KG1 (cell line): ENCODE results near the gene ZBTB18.
"Not testable (repeated sequence)": the region's sequence is repeated elsewhere in the genome, so short reads cannot be mapped to it uniquely, and the experiment has no call there.

Experiments
- DNase-seq: peaks from one replicate; lab custom pipeline; 2025; lab: John Stamatoyannopoulos, UW

The ZBTB18 gene

DNA sequence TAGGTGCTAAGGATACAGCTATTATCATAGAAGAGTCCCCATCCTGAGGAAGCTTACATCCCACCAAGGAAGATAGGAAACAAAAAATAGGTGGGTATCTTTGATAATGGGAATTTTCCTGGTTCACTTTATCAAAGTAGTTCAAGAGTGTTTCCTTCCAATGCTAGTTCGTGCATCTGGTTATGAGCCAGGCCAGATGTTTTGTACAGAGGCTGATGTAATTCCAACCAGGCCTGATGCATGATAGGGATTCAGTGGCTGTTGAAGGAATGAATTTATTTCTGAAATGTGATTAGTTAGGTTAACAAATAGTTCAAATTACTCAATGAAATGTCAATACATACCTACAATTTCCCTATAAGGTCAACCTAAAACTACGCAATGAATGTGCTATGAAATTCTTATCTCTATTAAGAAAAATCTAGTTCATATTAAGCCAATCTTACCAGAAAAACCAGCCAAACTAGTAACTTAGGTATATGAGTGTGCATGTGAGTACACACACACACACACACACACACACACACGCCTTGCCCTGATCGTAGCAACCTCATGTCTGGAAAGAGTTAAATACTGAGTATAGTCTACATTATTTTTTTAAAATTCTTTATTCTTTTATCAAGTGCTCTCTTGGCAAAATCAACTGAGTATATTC, 9.5 kb upstream of the ZBTB18 start:
- DNase-seq, result no peak

DNA sequence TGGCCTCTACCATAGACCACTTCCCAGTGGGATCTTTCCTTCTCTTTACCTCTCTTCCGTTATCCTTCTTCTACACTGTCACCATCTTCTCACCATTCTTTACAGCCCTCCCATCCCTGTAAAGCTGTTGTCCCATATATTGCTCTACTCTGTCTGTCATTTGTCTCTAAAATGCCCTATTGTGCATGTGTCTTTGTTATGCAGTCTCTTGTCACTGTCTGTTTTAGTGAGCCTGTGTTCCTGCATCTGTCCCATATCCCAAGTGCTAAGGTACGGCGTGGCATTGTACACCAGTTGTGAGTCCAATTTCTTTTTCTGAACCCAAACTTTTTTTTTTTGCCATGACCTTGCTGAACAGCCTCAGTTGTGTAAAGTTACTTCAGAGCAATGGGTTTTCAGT, 8.8 kb upstream of the ZBTB18 start:
- DNase-seq, result no peak

DNA sequence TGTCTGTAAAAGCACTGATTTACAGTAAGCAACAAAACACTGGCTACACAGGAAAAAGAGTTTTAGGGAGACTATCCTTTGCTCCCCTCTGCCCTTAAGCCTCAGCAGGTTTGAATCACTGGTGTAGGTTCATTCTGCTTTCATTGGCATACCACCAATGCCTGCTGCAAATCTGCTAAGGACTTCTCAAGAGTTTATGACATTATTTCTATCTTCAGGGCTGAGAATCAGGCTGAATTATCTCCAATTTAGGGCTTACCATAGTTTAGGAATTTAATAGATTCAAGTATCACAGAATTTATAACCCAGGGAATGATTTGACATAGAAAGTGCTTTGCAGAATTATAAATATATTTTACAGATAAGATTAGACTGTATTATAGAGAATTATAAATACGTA, 6.7 kb upstream of the ZBTB18 start:
- DNase-seq, result no peak

DNA sequence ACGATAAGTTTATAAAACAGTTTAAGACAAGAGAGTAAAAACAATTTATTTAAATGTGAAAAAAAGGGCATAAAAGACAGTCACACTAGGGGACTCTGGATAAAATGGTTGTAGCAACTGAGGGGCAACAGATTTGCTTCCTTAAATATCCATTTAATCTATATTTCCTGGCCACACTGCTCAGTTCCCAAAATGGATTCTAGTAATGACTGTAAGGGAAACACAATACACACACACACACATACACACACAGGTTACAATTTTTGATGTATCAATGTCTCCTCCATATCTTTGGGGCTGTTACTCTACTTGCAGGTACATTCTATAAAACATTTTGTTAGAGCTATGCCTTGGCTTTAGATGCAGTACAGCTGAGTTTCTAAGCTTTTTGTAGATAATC, 4.8 kb upstream of the ZBTB18 start:
- DNase-seq, result not testable (repeated sequence)

DNA sequence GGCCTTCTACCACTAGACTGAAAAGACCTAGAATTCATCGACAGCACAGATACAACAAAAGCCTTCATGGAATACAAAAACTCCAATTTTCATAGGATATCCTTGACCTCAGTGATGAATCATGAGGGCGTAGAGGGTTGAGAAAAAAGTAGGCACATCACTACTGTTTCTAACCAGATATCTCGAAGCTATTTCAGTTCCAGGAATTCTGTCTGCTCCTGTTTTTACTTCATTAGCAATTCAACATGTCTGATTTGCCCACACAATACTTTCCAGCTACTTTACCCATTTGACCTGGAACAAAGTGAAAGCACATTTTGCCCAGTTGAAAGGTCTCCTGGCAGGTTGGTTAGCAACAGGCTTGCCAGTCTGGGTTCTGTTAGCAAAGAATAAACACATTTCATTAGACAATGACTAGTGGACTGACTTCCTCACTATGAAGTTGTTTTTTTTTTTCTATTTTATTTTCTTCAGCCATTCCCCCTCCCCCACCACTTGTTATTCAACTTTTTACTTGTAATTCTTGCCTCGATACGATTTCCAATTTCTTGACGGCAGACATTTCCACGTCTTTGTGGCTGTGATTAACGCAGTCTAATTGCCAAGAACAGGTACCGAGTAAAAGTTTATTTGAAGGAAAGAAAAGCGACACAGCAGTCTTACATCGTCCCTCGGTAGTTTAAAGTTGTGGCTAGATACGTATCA, 4.0 kb upstream of the ZBTB18 start:
- peak; percentile 63 for DNase-seq

DNA sequence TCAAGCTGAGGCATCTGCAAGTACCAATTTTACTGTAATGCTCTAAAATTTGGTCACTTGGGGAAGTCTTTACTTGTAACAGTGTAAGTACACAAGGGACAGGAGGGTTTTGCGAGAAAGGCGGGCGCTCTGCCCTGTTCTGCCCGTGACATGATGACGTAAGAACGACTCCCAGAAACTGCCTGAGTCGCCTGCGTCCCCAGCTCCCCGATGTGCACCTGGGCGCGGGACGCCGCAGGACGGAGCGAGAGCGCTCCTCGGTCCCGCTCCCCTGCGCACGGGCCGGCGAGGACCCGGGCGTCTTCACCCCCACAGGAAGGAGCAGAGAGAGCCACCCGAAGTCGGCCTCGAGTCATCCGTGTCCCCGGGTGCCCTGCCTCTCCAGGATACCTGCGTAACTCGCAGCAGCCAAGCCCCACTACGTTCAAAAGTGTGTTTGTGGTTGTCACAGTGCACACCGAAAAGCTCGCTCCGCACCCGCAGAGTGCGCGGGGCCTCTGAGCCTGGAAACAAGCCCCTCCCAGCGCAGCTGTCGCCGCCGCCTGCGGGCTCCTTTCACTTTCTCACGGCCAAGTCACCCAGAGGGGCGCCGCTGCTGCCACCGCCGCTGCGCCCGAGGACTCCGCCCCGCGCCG, 3.3 kb upstream of the ZBTB18 start:
- peak; percentile 63 for DNase-seq

DNA sequence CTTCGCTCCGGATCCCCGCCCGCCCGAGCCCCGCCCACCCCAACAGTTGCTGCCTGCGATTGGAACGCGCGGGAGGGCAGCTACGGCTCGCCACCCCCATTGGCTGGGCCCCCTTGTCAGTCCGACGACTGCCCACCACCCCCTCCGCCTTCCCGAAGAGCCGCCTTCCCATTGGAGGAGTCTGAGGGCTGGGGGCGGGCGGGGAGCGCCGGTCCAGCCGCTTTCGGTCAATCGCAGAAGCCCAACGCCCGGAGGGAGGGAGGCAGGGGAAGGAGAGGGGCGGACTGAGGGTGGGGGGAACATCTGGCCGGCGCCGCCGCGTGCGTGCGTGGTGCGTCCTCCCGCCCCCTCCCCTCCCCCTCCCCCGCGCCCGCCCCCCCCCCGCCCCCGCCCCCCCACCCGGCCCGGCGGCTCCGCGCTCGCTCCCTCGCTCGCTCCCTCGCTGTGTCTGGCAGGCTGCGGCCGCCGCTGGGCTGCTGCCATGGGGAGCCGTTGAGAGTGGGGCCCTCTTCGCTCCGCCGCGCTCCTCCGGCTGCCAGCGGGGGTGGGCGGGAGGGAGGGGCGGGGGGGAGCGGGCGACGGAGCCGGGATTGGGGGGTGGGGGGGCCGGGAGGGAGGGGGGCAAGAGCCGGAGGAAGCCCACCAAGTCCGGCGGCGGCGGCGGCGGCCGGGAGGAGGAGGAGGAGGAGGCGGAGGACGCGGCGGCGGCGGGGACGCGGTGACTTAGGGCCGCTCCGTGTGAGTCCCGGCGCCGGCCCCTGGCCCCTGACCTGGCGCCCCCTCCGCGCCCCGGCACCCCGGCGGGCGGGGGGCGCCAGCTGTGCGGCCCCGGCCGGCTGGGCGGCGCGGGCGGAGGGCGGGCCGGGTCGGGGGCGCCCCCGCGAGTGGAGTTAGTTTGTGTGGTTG, 2.6 kb upstream of the ZBTB18 start:
- DNase-seq, result peak; percentile 99

DNA sequence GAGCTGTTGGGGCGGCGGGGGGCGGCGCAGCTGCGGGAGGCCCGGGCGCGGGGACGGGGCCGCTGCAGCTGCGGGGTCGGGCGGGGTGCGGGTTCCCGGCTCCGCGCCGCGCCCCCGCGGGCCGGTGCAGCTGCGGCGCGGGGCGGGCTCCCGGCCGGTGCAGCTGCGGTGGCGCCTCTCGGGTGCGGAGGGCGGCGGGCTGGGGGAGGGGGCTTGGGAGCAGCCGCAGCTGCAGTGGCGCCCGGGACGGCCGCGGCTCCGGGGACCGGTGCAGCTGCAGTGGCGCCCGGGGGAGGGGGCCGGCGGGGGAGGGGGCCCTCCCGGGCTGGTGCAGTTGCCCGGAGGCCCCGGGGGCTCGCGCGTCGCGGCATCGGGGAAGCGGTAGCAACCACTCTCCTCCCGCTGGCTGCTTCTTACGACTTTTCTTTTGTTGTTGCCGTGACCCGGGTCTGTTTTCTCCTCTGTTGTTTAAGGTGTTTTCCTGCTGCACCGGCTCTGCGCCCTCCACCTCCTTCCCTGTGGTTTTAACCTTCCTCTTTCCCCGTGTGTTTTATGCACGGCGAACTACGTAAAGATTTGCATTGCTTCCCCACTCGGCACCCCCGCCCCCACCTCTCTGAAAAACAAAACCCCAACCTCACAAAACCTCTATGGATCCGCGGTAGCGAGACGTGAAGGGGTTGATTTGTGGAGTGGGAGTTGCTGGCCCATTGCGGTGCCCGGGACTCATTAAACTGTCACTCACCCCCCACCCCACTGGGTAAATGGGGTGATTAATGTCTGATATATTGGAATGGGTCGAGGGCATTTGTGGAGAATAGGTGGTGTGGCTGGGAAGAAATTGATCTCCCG, 1.7 kb upstream of the ZBTB18 start:
- peak; percentile 50 for DNase-seq

DNA sequence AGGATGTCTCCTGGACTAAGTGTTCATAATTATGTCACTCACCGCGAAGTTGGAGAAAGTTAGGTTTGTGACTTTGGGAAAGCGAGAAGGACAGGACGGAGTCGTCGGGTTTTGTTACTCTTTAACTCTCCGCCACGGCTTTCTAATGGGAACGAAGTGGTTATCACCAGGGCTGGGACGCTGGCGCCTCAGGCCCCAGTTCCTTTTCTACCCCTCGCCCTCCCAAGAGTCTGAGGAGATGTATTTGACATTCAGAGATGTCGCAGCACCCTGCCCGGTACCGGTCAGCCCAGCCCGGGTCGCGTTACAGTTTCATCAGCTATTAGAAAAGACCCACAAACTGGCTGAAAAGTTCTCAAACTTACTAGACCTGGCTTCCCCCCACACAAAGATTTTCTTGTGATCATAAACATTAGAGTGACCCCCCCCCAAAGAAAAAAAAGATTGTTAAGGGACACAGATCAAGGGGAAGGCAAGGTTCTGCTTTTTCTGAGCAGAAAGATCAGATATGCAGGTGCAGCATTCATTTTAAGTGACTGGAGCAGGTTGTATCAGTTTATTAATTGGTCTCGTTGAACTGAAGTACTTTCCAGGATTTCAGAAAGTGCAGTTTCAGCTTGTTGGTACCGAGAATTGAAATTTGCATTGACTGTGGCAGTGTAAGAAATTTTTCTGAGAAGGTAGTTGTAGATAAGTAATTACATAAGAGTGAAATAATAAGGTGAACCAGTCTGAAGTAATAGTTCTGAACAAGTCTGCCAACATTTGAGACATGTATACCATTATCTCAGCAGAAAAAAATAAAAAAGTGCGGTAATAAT, 859 bp upstream of the ZBTB18 start:
- no peak for DNase-seq

DNA sequence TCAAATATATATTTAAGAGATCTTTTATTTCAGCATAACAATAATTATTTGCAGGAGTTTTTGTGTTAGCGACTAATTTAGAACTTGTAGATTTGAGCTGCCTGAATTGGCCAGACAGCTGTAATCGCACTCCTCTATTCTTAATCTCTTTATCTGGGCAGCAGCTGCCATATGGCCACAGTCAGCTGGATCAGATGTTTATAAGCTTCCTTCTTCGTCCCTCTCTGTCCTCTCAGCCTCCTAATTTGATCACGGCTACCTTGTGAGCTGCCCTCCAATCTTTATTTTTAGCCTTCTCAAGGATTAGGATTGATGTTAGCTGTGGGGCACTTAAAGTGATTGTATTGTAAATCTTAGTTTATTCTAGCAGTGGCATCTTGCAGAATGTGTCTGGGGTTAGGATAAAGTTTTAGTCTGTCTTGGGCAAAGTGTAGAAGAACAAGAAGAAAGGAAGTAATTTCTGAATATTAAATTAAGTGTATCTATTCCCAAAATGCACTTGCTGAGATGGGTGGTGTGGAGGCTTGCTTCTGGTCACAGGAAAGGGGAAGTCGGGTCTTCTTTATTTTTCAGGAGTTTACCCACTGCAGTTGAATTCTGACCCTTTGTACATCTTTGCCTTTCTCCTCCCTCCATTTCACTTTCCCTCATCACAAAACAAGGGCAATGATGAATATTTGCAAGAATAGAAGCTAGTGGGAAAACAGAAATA, 1.1 kb downstream of the ZBTB18 start:
- no peak for DNase-seq

DNA sequence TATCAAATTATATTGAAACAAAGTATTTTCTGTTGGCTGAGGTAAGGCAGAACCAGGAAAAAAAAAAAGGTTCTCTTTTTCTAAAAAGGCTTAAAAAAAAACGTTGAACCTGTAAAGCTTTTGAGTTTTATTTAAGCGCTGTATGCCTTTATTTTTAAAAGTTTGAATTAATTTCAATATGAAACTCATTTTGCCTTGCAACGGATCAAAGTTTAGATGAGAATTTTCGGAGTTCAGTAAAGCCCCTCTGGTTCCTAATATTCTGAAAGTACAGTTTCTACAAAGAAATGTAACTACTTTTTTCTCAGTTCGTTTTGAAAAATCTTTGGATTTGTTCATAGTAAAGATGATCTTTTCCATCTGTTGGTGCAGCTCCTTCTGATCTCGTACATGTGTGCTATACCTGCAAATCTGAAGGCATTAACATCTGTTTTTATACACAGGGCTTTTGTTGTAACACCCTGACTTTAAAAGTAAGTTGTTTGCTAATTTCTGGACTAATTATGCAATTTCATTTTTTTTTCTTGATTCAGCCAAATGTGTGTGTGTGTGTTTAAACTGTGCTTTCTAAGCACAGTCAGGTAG, 1.7 kb downstream of the ZBTB18 start:
- no peak for DNase-seq

DNA sequence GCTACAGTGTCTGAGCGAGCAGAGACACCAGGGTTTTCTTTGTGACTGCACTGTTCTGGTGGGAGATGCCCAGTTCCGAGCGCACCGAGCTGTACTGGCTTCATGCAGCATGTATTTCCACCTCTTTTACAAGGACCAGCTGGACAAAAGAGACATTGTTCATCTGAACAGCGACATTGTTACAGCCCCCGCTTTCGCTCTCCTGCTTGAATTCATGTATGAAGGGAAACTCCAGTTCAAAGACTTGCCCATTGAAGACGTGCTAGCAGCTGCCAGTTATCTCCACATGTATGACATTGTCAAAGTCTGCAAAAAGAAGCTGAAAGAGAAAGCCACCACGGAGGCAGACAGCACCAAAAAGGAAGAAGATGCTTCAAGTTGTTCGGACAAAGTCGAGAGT, 2.7 kb downstream of the ZBTB18 start:
- DNase-seq, result no peak

DNA sequence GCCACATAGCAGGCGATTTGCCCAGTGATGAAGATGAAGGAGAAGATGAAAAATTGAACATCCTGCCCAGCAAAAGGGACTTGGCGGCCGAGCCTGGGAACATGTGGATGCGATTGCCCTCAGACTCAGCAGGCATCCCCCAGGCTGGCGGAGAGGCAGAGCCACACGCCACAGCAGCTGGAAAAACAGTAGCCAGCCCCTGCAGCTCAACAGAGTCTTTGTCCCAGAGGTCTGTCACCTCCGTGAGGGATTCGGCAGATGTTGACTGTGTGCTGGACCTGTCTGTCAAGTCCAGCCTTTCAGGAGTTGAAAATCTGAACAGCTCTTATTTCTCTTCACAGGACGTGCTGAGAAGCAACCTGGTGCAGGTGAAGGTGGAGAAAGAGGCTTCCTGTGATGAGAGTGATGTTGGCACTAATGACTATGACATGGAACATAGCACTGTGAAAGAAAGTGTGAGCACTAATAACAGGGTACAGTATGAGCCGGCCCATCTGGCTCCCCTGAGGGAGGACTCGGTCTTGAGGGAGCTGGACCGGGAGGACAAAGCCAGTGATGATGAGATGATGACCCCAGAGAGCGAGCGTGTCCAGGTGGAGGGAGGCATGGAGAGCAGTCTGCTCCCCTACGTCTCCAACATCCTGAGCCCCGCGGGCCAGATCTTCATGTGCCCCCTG, 3.3 kb downstream of the ZBTB18 start:
- no peak for DNase-seq

DNA sequence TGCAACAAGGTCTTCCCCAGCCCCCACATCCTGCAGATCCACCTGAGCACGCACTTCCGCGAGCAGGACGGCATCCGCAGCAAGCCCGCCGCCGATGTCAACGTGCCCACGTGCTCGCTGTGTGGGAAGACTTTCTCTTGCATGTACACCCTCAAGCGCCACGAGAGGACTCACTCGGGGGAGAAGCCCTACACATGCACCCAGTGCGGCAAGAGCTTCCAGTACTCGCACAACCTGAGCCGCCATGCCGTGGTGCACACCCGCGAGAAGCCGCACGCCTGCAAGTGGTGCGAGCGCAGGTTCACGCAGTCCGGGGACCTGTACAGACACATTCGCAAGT, 3.8 kb downstream of the ZBTB18 start:
- DNase-seq, result no peak

DNA sequence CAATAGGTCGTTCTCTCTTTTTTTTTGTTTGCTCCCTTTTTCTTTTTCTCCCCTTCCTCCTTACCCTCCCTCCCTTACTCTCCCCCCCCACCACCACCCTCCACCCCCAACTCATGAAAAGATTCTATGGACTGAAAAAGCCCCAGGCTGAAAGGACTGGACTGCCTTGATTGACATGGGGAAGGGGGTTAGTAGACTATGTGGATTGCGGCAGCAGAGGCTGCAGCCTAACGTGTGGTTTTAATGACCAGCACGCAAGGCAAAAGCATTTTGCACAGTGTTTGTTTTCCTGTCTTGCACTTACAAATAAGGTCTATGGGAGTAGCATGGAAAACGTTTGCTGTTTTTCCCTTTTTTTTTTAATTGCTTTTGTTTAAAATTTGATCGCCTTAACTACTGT, 5.5 kb downstream of the ZBTB18 start:
- DNase-seq, result no peak

DNA sequence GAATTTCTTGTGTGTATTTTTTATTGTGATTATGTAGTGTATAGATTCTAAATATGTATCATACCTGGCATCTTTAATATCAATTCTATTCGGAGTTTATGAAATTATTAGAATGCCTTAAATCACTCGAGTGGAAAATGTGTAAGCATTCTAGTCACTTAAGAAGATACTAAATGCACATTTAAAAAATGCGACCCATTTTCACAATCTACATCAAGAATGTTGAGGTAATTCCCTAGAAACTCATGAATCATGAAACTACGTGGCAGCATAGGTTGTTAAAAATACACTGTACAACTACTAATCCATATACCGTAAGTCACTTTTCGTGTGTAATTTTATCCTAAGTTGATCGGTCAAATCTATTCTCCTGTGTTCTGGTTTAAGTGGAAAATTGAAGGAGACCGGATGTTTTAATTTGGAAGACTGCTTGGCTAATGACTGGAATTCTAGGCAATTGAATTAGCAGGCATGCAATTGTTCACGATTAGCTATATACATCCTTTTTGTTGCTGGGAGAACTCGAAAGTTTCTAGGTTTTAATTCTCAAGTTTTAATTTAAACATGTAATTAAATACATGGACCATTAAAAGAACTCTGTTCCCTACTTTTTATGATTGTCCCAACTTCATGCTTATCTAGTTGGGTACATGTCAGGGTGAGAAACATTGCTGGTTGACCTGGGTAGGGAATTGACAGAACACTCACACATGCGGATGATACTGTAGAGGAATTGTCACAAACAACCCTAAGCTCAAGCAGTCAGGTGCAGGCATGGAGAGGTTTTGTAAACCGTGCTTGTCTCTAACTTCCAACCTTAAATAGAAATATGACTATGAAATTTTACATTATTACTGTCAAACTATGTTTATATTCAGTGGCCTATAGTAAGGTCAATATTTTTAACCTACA, 6.6 kb downstream of the ZBTB18 start:
- DNase-seq, result no peak

DNA sequence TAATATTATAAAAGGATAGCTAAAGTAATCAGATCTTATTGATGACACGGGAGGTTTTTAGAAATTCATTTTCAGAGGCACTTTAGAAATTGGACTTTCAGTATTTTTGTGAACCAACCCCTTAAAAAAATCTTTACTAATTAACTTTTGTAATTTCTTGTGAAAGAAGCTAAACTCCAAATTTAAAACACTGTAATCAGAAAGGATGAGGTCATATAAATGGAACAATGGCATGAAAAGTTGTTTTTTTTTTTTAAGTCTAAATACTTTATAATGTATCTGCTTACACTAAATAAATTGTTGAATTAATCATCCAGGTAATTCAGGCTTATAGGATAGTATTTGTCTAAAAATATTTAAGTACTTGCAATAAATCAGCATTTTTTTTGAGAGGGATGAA, 9.0 kb downstream of the ZBTB18 start:
- no peak for DNase-seq

DNA sequence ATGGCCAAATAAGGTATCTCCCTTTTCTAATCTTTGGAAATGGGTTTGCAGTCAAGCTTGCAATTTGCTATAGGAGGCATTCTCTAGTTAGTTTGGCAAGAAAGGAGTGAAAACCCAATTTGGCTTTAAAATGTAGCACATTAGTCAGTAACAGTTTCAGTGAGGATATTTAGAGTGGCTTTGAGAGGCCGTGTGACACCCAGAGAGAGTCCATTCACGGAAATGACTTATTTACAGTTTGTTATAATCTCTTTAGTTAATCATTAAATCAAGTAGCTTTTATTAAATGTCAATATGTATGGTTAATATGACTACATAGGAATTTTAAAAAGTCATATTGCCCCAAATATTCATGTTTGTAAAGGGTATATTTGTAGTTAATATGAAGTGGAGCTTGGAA, 9.6 kb downstream of the ZBTB18 start:
- DNase-seq, result no peak
